GM18502 (cell line): ENCODE measurements around the gene MST1.

Source experiments
- ATAC-seq: cut with Tn5 transposase; IDR thresholded peaks from one replicate; pipeline ENCODE4 v1.9.1; 2021; ENCODE audit warnings: mild to moderate bottlenecking; ENCODE audit not compliant: unreplicated experiment, poor library complexity

MST1 gene

DNA sequence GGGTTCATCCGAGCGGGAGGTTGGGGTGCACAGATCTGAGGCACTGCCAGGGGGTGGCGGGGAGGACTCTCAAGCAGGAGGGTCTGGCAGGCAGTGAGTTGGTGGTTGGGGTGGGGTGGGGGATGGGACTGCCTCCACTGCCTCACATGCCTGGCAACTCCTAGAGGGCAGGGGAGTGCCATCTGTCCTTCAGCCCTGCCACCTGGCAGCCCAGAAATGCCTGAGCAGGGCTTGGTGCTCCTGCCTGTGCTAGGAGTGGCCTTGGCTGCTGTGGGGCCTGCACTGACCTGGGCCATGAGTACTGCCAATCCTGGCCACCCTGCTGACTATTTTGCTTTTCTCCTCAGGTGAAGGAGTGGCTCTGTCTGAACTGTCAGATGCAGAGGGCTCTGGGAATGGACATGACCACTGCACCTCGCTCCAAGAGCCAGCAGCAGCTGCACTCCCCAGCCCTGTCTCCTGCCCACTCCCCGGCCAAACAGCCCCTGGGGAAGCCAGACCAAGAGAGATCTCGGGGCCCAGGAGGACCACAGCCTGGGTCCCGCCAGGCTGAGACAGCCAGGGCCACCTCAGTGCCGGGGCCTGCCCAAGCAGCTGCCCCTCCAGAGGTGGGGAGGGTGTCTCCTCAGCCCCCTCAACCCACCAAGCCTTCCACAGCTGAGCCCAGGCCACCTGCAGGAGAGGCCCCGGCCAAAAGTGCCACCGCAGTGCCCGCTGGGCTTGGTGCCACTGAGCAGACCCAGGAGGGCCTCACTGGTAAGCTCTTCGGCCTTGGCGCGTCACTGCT, 47.2 kb downstream of the MST1 start:
- ATAC-seq: no peak

DNA sequence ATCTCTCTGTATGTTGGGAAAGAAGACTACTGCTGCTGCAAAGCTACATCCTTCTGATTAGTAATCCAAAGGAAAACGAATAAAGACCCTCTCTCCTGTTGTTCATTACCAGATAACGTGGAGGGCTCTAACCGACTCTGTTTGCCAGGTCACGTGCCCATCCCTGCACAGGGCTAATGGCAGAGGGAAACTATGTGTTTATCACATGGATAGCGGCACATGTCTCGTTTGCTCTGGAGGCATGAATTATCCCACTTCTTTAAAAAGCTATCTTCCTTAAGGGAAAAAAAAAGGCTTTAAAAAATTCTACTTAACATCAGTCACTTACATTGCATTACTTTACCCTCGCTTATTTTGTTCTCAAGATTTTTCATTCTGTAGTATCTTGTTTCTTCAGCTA, 48.0 kb downstream of the MST1 start:
- no peak for ATAC-seq

DNA sequence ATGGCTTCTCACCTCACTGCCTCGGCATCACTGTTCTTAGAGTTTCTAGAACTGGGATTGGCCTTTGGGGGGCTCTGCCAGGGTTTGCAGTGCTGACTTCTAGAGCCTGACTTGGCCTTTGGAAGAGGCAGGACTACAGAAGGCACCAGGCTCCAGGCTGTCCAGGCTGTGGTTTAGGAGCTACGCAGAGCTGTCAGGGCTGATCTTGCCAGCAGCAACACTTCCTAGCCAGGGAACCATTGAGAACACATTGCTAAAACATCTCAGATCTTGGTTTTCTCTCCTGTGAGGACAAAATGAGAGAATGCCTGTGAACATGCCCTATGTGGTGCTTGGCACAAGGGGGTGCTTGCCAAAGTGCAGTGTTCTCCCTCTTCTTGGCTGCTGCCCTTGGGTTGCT, 49.7 kb downstream of the MST1 start:
- ATAC-seq: no peak

DNA sequence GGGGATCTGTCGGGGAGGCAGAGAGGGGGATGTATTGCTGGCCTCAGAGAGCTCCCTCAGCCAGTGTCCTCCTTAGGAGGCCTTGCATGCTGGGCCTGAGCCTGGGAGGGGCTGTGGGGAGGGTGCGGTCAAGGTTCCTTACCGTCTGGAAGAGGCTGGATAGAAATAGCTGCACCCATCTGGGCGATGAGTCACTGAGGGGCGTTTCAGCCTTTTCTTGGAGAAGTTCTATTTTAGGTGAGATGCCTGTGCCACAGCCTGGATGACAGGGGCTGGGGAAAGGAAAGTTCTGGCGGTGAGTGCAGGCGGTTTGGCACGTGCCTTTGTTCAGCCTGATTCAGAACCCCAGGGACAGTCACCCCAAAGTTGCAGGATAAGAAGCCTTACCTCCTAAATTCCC, 50.8 kb downstream of the MST1 start:
- no peak for ATAC-seq

DNA sequence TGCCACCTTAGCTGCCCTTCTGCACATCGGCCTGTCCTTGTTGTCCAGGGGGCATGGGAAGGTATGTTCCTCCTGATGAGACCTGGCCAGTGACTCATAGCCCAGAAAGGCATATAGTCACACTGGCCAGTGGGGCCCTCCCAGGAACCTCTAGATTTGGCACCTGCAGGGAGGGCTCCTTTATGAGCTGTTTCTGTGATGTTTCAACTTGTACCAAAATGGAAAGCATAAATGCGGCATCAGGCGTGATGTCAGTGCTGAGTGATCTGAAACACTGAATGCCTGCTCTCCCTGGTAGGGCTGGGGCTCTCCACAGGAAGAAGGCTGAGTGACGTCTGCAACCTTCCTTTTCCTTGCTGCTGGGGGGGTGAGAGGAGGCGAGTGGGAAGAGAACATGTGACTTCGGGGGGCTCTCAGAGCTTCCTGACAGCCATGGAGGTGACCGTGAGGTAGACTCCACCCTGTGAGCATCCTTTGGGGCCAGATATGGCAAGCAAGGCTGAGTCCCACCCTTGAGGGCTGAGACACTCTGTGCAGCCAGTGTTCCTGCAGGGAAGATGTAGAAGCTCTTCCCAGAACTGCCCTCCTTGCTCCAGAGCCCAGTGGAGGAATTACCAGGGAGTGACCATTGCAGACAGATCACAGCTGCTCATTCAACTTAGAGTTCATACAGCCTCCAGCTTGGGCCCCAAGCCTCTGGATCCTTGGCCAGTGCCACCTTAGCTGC, 52.2 kb downstream of the MST1 start:
- no peak for ATAC-seq

DNA sequence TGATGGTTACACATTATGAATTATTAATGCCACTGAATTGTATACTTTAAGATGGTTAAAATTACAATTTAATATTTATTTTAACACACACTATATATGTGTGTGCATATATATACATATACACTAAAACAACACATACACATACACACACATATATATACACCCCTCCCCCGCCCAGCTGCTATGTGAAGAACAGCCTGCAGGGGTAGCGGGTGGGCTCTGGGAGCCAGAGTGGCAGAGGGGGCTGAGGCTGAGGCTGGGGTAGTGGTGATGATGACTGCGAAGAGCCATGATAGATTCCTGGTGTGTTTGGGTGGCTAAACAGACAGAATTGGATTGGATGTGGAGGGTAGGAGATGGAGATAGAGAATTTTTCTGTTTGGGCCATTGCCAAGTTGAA, 54.5 kb downstream of the MST1 start:
- ATAC-seq: no peak
